ENCODE data around the gene PPM1A.

DNA sequence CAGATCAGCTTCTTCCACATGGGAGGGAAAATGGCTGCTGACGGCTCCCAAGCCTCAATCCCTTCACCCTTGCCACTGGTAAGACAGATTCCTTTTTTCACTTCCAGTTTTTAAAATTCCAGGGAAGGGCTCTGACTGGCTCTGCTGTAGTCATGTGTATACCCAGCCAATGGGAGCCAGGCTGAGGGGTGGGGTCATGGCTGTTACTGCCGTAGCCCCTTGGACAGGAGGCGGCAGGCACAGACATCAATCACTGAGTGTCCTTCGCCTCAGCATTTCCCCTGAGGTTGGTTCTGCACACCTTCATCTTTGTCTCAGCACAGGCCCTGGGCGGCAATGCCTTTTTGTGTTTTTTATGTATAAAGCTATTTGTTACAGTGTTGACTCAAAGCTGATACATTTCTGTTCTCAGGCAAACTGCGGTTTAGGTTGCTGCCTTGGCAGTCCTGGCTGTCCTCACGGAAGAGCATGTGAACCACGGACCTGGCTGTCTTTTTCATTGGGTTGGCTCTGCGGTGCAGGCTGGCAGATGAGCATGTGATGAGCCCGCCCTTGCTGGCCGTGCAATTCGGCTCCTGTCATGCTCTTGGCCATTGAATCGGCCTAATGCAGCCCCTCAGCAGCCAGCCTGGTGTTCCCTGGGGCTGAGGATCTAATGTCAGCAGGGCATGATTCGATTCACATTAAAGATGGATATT lies 74.3 kb downstream of the PPM1A start:
- no peak for TF ChIP-seq POLR2A (IDR thresholded peaks at IDR 0.05; ENCODE audit: low read length)
- TF ChIP-seq GATA1 (IDR thresholded peaks at IDR 0.05; ENCODE audit: low read depth, low read length): no peak
